ENCODE results near the gene GPHN.
"Not testable (repeated sequence)": the region's sequence is repeated elsewhere in the genome, so short reads cannot be mapped to it uniquely, and the experiment has no call there.

GPHN gene

GRCh38 chr14:66813636-66814035, 305.7 kb downstream of the GPHN start:
- no peak for DNase-seq (ENCODE audit: low read depth)

GRCh38 chr14:66815687-66816086, 307.7 kb downstream of the GPHN start:
- DNase-seq (ENCODE audit: low read depth) = no peak

- no peak for DNase-seq (ENCODE audit: low read depth)
Observed at GRCh38 chr14:66824251-66824650, 316.3 kb downstream of the GPHN start.

GRCh38 chr14:66827182-66827581, 319.2 kb downstream of the GPHN start:
- DNase-seq (ENCODE audit: low read depth) = no peak

- no peak for DNase-seq (ENCODE audit: low read depth)
Observed at GRCh38 chr14:66831173-66831572, 323.2 kb downstream of the GPHN start.

GRCh38 chr14:66833816-66834215, 325.9 kb downstream of the GPHN start:
- DNase-seq (ENCODE audit: low read depth) = no peak

- DNase-seq (ENCODE audit: low read depth) = not testable (repeated sequence)
Observed at GRCh38 chr14:66837436-66837835, 329.5 kb downstream of the GPHN start.

- no peak for DNase-seq (ENCODE audit: low read depth)
Observed at GRCh38 chr14:66842911-66843512, 335.1 kb downstream of the GPHN start.

GRCh38 chr14:66850258-66850888, 342.4 kb downstream of the GPHN start:
- no peak for DNase-seq (ENCODE audit: low read depth)

- no peak for DNase-seq (ENCODE audit: low read depth)
Observed at GRCh38 chr14:66853311-66853710, 345.4 kb downstream of the GPHN start.

GRCh38 chr14:66857867-66858266, 349.9 kb downstream of the GPHN start:
- no peak for DNase-seq (ENCODE audit: low read depth)

- no peak for DNase-seq (ENCODE audit: low read depth)
Observed at GRCh38 chr14:66859063-66859671, 351.2 kb downstream of the GPHN start.

- DNase-seq (ENCODE audit: low read depth) = no peak
Observed at GRCh38 chr14:66881596-66881995, 373.6 kb downstream of the GPHN start.

- DNase-seq (ENCODE audit: low read depth) = no peak
Observed at GRCh38 chr14:66884149-66884548, 376.2 kb downstream of the GPHN start.

GRCh38 chr14:66900719-66901118, 392.8 kb downstream of the GPHN start:
- no peak for DNase-seq (ENCODE audit: low read depth)

- no peak for DNase-seq (ENCODE audit: low read depth)
Observed at GRCh38 chr14:66910311-66910840, 402.4 kb downstream of the GPHN start.

GRCh38 chr14:66916421-66916820, 408.5 kb downstream of the GPHN start:
- DNase-seq (ENCODE audit: low read depth) = no peak

GRCh38 chr14:66918527-66918926, 410.6 kb downstream of the GPHN start:
- DNase-seq (ENCODE audit: low read depth) = no peak

- no peak for DNase-seq (ENCODE audit: low read depth)
Observed at GRCh38 chr14:66920196-66920595, 412.2 kb downstream of the GPHN start.

- DNase-seq (ENCODE audit: low read depth) = no peak
Observed at GRCh38 chr14:66923251-66923650, 415.3 kb downstream of the GPHN start.

GRCh38 chr14:66939409-66939808, 431.5 kb downstream of the GPHN start:
- DNase-seq (ENCODE audit: low read depth) = no peak

- DNase-seq (ENCODE audit: low read depth) = no peak
Observed at GRCh38 chr14:66944872-66945271, 436.9 kb downstream of the GPHN start.

- no peak for DNase-seq (ENCODE audit: low read depth)
Observed at GRCh38 chr14:66955159-66955558, 447.2 kb downstream of the GPHN start.
